ENCODE results near the gene IKZF2.

DNA sequence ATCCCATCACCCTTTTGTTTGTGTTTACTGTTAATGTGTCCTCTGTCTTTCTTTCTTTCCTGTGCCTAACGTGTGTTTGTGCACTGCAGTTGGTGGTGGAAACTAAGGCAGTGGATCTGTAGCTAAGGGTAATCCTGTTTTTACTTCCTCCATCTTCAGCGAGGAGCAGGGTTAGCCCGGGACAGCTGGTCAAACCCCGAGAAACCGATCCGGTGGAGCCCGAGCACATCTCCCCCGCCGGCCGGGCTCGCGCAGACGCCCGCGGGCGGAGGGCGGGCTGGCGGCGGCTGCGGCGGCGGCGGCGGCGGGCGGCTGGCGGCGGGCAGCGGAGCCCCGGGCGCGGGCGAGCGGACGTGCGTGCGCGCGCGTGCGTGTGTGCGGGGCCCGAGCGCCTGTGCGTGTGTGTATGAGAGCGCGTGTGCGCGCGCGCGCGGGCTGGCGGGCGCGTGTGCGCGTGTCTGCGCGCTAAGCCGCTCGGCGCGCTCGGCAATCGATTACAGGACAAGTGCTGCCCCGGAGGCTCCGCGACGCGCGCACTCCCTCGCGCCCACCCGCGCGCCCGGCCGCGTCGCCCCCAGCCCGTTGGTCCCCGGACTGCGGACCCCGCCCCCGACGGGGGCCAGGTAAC, at the start of gene IKZF2:
- TF ChIP-seq, protein P1, sequence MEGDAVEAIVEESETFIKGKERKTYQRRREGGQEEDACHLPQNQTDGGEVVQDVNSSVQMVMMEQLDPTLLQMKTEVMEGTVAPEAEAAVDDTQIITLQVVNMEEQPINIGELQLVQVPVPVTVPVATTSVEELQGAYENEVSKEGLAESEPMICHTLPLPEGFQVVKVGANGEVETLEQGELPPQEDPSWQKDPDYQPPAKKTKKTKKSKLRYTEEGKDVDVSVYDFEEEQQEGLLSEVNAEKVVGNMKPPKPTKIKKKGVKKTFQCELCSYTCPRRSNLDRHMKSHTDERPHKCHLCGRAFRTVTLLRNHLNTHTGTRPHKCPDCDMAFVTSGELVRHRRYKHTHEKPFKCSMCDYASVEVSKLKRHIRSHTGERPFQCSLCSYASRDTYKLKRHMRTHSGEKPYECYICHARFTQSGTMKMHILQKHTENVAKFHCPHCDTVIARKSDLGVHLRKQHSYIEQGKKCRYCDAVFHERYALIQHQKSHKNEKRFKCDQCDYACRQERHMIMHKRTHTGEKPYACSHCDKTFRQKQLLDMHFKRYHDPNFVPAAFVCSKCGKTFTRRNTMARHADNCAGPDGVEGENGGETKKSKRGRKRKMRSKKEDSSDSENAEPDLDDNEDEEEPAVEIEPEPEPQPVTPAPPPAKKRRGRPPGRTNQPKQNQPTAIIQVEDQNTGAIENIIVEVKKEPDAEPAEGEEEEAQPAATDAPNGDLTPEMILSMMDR (IDR thresholded peaks at IDR 0.05) = no peak
- TF ChIP-seq MAX (IDR thresholded peaks at IDR 0.05) = no peak; the same call in 1 of the 2 replicates
- TF ChIP-seq SMC3 (IDR thresholded peaks at IDR 0.05) = no peak
- TF ChIP-seq EP300 (IDR thresholded peaks at IDR 0.05) = no peak
- no peak for TF ChIP-seq PHF8 (IDR thresholded peaks at IDR 0.05; ENCODE audit: borderline replicate concordance, low read depth)
- TF ChIP-seq ZNF302 (CRISPR knock-in tag; IDR thresholded peaks at IDR 0.05) = no peak
- no peak for TF ChIP-seq POLR2A (IDR thresholded peaks at IDR 0.05; ENCODE audit: low read length)
- TF ChIP-seq RFX5 (IDR thresholded peaks at IDR 0.05) = no peak
- no peak for TF ChIP-seq RARB (CRISPR knock-in tag; IDR thresholded peaks at IDR 0.05)
